Lower leg skin (tissue), 3 donors: Measurements from ENCODE around the gene HAS3.

Experiments
- POLR2A ChIP-seq, 2 donors: fragments of 450-650 bp; IDR thresholded peaks; one replicate each; pipeline ENCODE4 v1.6.1; 2016 to 2017; ENCODE audit warnings: antibody characterized with exemption in 2 of 2, mild to moderate bottlenecking in 1 of 2, moderate library complexity in 1 of 2
- TF ChIP-seq, protein P1 (sequence below), 3 donors: fragments of 450-650 bp; IDR thresholded peaks; one replicate each; pipeline ENCODE4 v1.5.1; 2016; ENCODE audit warnings: antibody characterized with exemption in 3 of 3, mild to moderate bottlenecking in 3 of 3, moderate library complexity in 2 of 3

DNA sequence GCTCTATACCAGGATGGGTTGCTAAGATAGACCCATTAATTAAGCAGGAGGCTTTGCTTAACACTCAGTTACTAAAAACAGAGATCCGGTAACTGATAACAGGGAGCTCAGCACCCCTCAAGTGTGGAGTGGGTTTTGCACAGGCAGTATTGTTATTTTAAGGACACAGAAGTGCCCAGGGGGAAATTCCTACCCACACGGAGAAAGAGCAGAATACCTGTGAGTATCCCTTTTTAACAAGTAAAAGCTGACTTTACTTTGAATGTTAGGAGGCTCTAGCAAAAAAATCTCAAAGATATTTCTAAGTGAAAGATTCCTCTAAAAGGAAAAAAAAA lies 32.8 kb upstream of the HAS3 start:
- TF ChIP-seq, protein P1, sequence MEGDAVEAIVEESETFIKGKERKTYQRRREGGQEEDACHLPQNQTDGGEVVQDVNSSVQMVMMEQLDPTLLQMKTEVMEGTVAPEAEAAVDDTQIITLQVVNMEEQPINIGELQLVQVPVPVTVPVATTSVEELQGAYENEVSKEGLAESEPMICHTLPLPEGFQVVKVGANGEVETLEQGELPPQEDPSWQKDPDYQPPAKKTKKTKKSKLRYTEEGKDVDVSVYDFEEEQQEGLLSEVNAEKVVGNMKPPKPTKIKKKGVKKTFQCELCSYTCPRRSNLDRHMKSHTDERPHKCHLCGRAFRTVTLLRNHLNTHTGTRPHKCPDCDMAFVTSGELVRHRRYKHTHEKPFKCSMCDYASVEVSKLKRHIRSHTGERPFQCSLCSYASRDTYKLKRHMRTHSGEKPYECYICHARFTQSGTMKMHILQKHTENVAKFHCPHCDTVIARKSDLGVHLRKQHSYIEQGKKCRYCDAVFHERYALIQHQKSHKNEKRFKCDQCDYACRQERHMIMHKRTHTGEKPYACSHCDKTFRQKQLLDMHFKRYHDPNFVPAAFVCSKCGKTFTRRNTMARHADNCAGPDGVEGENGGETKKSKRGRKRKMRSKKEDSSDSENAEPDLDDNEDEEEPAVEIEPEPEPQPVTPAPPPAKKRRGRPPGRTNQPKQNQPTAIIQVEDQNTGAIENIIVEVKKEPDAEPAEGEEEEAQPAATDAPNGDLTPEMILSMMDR (IDR thresholded peaks at IDR 0.05), result no peak
- no peak for TF ChIP-seq POLR2A (IDR thresholded peaks at IDR 0.05)
